ENCODE data around the gene PKN3.

PKN3 gene

GRCh38 chr9:128764361-128764760 is 62.1 kb downstream of the PKN3 start:
- Histone ChIP-seq H3K4me2 (ENCODE audit: low read depth, low read length) (no peak overlapping the region), H3K9ac (ENCODE audit: low read length) (no peak overlapping the region), H3K36me3 (replicated peaks; ENCODE audit: insufficient read depth, low read length) (no peaks in the 10 kb centered on the region), H2AFZ (ENCODE audit: low read length) (no peak overlapping the region), H3K27me3 (replicated peaks; ENCODE audit: insufficient read depth, low read length) (no peaks in the 10 kb centered on the region), H3F3A (ENCODE audit: insufficient read depth, low read length) (no peaks in the 10 kb centered on the region), H3K9me2 (replicated peaks; ENCODE audit: insufficient read depth, low read length) (no peaks in the 10 kb centered on the region), H3K9me3 (replicated peaks; ENCODE audit: insufficient read depth, low read length) (no peaks in the 10 kb centered on the region), H3K4me3 (ENCODE audit: low read length) (no peak overlapping the region), H3K4me1 (ENCODE audit: low read length) (no peaks in the 10 kb centered on the region), H3K27ac (ENCODE audit: low read length) (no peak overlapping the region), H4K20me1 (ENCODE audit: insufficient read depth, low read length) (no peaks in the 10 kb centered on the region), H3K79me2 (ENCODE audit: low read length) (no peaks in the 10 kb centered on the region)
- DNase-seq = no peak
- TF ChIP-seq, protein P1, sequence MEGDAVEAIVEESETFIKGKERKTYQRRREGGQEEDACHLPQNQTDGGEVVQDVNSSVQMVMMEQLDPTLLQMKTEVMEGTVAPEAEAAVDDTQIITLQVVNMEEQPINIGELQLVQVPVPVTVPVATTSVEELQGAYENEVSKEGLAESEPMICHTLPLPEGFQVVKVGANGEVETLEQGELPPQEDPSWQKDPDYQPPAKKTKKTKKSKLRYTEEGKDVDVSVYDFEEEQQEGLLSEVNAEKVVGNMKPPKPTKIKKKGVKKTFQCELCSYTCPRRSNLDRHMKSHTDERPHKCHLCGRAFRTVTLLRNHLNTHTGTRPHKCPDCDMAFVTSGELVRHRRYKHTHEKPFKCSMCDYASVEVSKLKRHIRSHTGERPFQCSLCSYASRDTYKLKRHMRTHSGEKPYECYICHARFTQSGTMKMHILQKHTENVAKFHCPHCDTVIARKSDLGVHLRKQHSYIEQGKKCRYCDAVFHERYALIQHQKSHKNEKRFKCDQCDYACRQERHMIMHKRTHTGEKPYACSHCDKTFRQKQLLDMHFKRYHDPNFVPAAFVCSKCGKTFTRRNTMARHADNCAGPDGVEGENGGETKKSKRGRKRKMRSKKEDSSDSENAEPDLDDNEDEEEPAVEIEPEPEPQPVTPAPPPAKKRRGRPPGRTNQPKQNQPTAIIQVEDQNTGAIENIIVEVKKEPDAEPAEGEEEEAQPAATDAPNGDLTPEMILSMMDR (IDR thresholded peaks at IDR 0.05; ENCODE audit: low read length) = no peak
- TF ChIP-seq EZH2 (optimal IDR thresholded peaks at IDR 0.05; ENCODE audit: low read depth, low read length) (no peak), EZH2phosphoT487 (IDR thresholded peaks at IDR 0.05; ENCODE audit: low read length) (no peak)

DNA sequence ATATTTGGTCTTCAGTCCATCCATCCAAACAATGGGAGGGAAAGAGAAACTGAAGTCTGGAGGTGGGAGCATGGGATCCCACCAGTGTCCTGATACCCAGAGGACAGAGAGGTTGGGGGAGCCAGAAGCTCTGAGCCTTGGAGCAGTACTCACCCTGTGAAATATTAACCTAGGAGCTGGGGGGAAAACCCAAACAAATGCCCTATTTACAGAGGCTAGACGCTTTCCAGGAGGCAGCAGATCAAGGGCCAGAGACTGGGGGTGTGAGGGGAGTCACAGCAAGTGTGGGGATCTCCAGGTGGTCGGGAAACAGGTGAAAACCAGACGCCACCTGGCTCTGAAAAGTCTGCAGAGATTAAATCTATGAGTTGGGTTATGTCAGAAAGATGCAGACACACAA is 63.2 kb downstream of the PKN3 start:
- Histone ChIP-seq H3K4me2 (ENCODE audit: low read depth, low read length) (no peak overlapping the region), H2AFZ (ENCODE audit: low read length) (no peak overlapping the region), H3K9me2 (replicated peaks; ENCODE audit: insufficient read depth, low read length) (no peaks in the 10 kb centered on the region), H3K4me3 (ENCODE audit: low read length) (no peak overlapping the region), H3K79me2 (ENCODE audit: low read length) (peaks cover 9% of the 10 kb centered on the region), H3F3A (ENCODE audit: insufficient read depth, low read length) (no peaks in the 10 kb centered on the region), H3K9me3 (replicated peaks; ENCODE audit: insufficient read depth, low read length) (no peaks in the 10 kb centered on the region), H3K27me3 (replicated peaks; ENCODE audit: insufficient read depth, low read length) (no peaks in the 10 kb centered on the region), H4K20me1 (ENCODE audit: insufficient read depth, low read length) (no peaks in the 10 kb centered on the region), H3K36me3 (replicated peaks; ENCODE audit: insufficient read depth, low read length) (no peaks in the 10 kb centered on the region), H3K27ac (ENCODE audit: low read length) (no peak overlapping the region), H3K4me1 (ENCODE audit: low read length) (peaks cover 2% of the 10 kb centered on the region), H3K9ac (ENCODE audit: low read length) (no peak overlapping the region)
- TF ChIP-seq EZH2phosphoT487 (IDR thresholded peaks at IDR 0.05; ENCODE audit: low read length) = no peak
- TF ChIP-seq EZH2 (optimal IDR thresholded peaks at IDR 0.05; ENCODE audit: low read depth, low read length) = no peak
- TF ChIP-seq, protein P1 (IDR thresholded peaks at IDR 0.05; ENCODE audit: low read length) = no peak
- DNase-seq = no peak

DNA sequence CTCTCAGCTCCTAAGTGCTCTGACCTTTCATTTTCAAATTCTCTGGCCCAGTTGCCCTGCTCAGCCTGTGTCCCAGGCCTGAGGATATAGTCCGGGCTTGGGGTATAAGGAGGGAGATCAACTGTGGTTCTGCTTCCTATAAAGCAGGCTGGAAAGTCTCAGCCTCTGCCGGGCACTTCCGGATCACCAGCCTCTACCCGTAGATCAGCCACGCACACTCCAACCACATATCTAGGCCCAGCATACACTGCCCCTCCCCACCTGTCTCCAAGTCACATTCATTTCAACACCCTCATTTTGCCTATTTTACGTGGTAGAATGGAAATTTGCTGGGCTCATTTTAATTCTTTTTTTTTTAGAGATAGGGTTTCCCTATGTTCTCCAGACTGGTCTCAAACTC is 66.3 kb downstream of the PKN3 start:
- H3K36me3 ChIP-seq (replicated peaks; ENCODE audit: insufficient read depth, low read length) = no peaks in the 10 kb centered on the region
- no peak overlapping the region for H3K4me3 ChIP-seq (ENCODE audit: low read length)
- peaks cover 8% of the 10 kb centered on the region; the same call in 1 of the 2 replicates for H3F3A ChIP-seq (ENCODE audit: insufficient read depth, low read length)
- DNase-seq = no peak
- H3K27me3 ChIP-seq (replicated peaks; ENCODE audit: insufficient read depth, low read length) = no peaks in the 10 kb centered on the region
- H3K27ac ChIP-seq (ENCODE audit: low read length) = no peak overlapping the region
- peaks cover 5% of the 10 kb centered on the region for H3K4me1 ChIP-seq (ENCODE audit: low read length)
- H2AFZ ChIP-seq (ENCODE audit: low read length) = no peak overlapping the region
- no peak overlapping the region for H3K9ac ChIP-seq (ENCODE audit: low read length)
- peaks cover 20% of the 10 kb centered on the region for H3K79me2 ChIP-seq (ENCODE audit: low read length)
- H3K4me2 ChIP-seq (ENCODE audit: low read depth, low read length) = no peak overlapping the region
- no peaks in the 10 kb centered on the region for H3K9me2 ChIP-seq (replicated peaks; ENCODE audit: insufficient read depth, low read length)
- TF ChIP-seq, protein P1 (IDR thresholded peaks at IDR 0.05; ENCODE audit: low read length) = no peak
- no peak for TF ChIP-seq EZH2 (optimal IDR thresholded peaks at IDR 0.05; ENCODE audit: low read depth, low read length)
- TF ChIP-seq EZH2phosphoT487 (IDR thresholded peaks at IDR 0.05; ENCODE audit: low read length) = no peak
- no peaks in the 10 kb centered on the region for H3K9me3 ChIP-seq (replicated peaks; ENCODE audit: insufficient read depth, low read length)
- H4K20me1 ChIP-seq (ENCODE audit: insufficient read depth, low read length) = no peaks in the 10 kb centered on the region

All from MM.1S (cell line).